ENCODE data around the gene PERP. TPM values are rescaled to one million over a fixed set of nuclear protein-coding genes. Genes with fewer than 3 reads are reported as not detected.

The PERP gene
- total RNA-seq, 1 experiment from 2014 or later: 47.8 TPM

DNA sequence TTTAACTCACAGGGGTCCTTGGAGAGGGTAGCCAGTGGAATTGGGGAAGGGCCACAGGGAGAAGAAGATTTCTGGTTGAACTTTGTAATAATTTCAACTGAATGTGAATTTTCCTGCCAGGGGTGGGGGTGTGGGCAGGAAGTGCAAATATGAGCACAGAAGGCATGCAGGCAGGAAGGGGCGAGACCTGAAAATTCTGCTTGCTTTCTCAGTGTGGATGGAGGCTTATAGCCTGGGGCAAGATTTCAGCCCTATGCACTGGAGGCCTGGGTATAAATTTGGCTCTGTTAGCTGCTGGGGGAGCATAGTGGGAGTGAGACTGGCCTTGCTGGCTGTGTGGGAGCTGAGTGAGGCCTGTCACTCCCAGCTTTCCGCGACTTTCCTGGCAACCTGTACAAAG lies 54.4 kb downstream of the PERP start:
- DNase-seq (ENCODE audit: low spot score): no peak

DNA sequence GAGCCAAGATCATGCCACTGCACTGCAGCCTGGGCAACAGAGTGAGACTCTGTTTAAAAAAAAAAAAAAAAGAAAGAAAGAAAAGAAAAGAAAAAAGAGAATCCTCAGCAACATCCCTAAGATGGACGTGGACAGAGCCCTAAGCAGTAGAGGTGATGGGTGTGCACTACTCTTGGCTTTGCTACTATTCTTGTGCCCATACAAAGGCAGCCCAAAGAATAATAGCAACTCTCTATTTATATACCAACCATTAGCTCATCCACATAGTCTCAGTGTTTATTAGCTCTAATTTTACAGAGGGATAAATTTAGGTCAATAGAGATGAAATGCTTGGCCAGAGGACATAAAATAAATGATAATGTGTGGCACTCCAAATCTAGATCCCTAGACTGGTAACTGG lies 62.2 kb downstream of the PERP start:
- no peak for DNase-seq (ENCODE audit: low spot score)

DNA sequence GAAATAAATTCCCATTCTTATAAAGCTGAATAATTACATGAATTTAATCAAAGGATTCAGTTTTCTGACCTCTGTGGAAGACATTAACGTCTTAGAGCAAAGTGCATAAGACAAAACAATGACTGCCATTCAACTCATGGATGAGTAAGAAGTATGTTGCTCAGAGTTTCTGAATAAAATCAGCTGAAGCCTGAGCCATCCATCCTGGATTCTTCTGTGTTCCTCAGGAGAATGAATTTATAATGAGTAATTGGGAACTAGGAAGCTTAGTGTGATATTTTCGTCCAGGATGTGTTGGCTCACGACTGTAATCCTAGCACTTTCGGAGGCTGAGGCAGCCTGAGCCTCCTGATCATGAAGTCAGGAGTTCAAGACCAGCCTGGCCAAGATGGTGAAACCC lies 62.8 kb downstream of the PERP start:
- DNase-seq (ENCODE audit: low spot score): no peak

Other genes with a start within 250 kb of the PERP start
- gene TNFAIP3, start 240.2 kb downstream of the PERP start, total RNA-seq (2014; rRNA removed; shearing (Covaris generic)): 0.41 and 0.45 TPM in 2 replicates
- gene ARFGEF3, start 54.5 kb upstream of the PERP start, total RNA-seq (2014; rRNA removed; shearing (Covaris generic)): 0.10 and 0.23 TPM in 2 replicates
- gene PBOV1, start 111.1 kb upstream of the PERP start, total RNA-seq (2014; rRNA removed; shearing (Covaris generic)): not detected in 2 replicates

All from H4 (cell line).